A549 (cell line): ENCODE data around the gene ADAT2.

ENCODE experiments used
- RCOR1 ChIP-seq: fragments of 150-350 bp; IDR thresholded peaks from 2 replicates; pipeline ENCODE4 v1.6.1; 2014; ENCODE audit warnings: antibody characterized with exemption, low read length, low read depth
- ZNF302 ChIP-seq: fragments of 250-450 bp; sonication (Bioruptor Pico); IDR thresholded peaks from 2 replicates; pipeline ENCODE4 v1.9.0; 2021; ENCODE audit warnings: inconsistent platforms, mild to moderate bottlenecking, moderate library complexity

DNA sequence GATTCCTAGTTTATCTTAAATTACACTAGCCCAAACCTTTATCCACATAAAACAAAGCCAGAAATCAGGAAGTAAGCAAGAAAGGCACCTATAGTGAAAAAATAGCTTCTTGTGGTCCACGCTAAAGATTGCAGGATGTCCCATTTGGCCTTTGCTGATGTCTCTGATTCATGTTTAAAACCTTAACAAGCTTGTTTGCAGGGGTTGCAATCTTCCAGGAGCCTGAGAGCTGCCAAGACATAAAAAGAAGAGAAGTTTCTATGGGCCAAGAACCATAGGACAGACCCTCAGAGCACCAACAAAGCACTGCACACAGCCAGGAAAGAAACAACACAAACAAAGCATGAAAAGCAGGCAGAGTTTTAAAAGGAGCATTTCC is 49.4 kb downstream of the ADAT2 start:
- TF ChIP-seq ZNF302 (CRISPR knock-in tag) (no peak), RCOR1 (no peak)
